Spleen (tissue), 7 donors: ENCODE results near the gene GEMIN2.
"Not testable (repeated sequence)": the region's sequence is repeated elsewhere in the genome, so short reads cannot be mapped to it uniquely, and the experiment has no call there.

Source experiments
- POLR2A ChIP-seq, 3 donors: fragments of 450-650 bp; IDR thresholded peaks; one replicate each; pipeline ENCODE4 v1.5.1; 2017; ENCODE audit warnings: antibody characterized with exemption in 3 of 3, mild to moderate bottlenecking in 1 of 3
- TF ChIP-seq, protein P1 (sequence below), 11 experiments: fragments of 200-600 bp in 7 of 11; fragments of 450-650 bp in 4 of 11; sonication (generic) in 4 of 11; IDR thresholded peaks in 8 of 11; conservative IDR thresholded peaks in 3 of 11; 1 replicate in 7 of 11; 2 replicates in 4 of 11; pipeline versions ENCODE4 v1.4.0 to v1.8.0; 2016 to 2021; ENCODE audit warnings: antibody characterized with exemption in 11 of 11, inconsistent platforms in 4 of 11, mild to moderate bottlenecking in 1 of 11
- donor health status: DM: no; HTN: no; CAD: no; lungs with moderate emphysema.
- donor health status: DM: no; HTN: no; CAD: no.
- donor health status: DM: no; HTN: no; CAD: no.

GRCh38 chr14:39099215-39099614 is 14.9 kb upstream of the GEMIN2 start:
- TF ChIP-seq POLR2A (IDR thresholded peaks at IDR 0.05), result not testable (repeated sequence)
- TF ChIP-seq, protein P1, sequence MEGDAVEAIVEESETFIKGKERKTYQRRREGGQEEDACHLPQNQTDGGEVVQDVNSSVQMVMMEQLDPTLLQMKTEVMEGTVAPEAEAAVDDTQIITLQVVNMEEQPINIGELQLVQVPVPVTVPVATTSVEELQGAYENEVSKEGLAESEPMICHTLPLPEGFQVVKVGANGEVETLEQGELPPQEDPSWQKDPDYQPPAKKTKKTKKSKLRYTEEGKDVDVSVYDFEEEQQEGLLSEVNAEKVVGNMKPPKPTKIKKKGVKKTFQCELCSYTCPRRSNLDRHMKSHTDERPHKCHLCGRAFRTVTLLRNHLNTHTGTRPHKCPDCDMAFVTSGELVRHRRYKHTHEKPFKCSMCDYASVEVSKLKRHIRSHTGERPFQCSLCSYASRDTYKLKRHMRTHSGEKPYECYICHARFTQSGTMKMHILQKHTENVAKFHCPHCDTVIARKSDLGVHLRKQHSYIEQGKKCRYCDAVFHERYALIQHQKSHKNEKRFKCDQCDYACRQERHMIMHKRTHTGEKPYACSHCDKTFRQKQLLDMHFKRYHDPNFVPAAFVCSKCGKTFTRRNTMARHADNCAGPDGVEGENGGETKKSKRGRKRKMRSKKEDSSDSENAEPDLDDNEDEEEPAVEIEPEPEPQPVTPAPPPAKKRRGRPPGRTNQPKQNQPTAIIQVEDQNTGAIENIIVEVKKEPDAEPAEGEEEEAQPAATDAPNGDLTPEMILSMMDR (IDR thresholded peaks at IDR 0.05 in 8 of 11, conservative IDR thresholded peaks at IDR 0.05 in 3 of 11), result not testable (repeated sequence)
